HepG2 (cell line): ENCODE data around the gene KIF15. TPM values are rescaled to one million over a fixed set of nuclear protein-coding genes. Genes with fewer than 3 reads are reported as not detected.

ENCODE experiments used
- ATAC-seq: fragments of 200-7000 bp; cut with Tn5 transposase; 3 replicates; pipeline ENCODE4 v1.9.1; 2020; ENCODE audit warnings: mild to moderate bottlenecking, moderate library complexity
- BruUV-seq: library from RNA; stranded (reverse); fragments of 400-500 nt; replicated peaks from 2 replicates; lab custom pipeline; 2021; lab: Mats Ljungman, UMichigan
- CTCF ChIA-PET: fragments of 300-600 bp; formaldehyde crosslinking; extraction: SDS; loops from one replicate; lab custom pipeline; 2021; ENCODE audit warnings: low total read pairs, inconsistent platforms, low intra/inter-chr PET ratio; lab: Yijun Ruan, JAX
- POLR2A ChIA-PET: fragments of 350-600 bp; sonication (Branson Sonifier 250); formaldehyde crosslinking; loops from one replicate; lab custom pipeline; 2020; ENCODE audit warnings: antibody characterized with exemption, inconsistent platforms; lab: Yijun Ruan, JAX
- DNase-seq: peaks from one replicate; pipeline ENCODE4 v3.0.0-alpha.2; 2015; ENCODE audit warnings: low spot score
- FAIRE-seq: peaks from 3 replicates; lab custom pipeline; 2011; peaks lifted over from hg19 to GRCh38; lab: Jason Lieb, UNC
- H2AFZ ChIP-seq: one replicate; pipeline ENCODE4 v1.6.1; 2011; ENCODE audit warnings: low read length, inconsistent platforms
- H3K27ac ChIP-seq: fragments of 300-600 bp; 3 replicates; pipeline ENCODE4 v1.8.0; 2011; ENCODE audit warnings: mixed run types, mild to moderate bottlenecking, mixed read lengths, low read length, inconsistent platforms; ENCODE audit not compliant: insufficient read depth; ENCODE audit errors: extremely low read length
- H3K27me3 ChIP-seq, 2 experiments: fragments of 200-600 bp in 1 of 2; 2 replicates in 1 of 2; 3 replicates in 1 of 2; pipeline versions ENCODE4 v1.6.0 to v1.8.0; 2011; ENCODE audit warnings: low read length in 2 of 2, mild to moderate bottlenecking in 2 of 2, moderate library complexity in 2 of 2, inconsistent platforms in 1 of 2; ENCODE audit not compliant: insufficient read depth in 2 of 2, control insufficient read depth in 1 of 2
- H3K36me3 ChIP-seq, 2 experiments: fragments of 200-600 bp in 1 of 2; replicated peaks in 1 of 2; 2 replicates in 1 of 2; 3 replicates in 1 of 2; pipeline versions ENCODE4 v1.5.1 to v1.8.0; 2011; ENCODE audit warnings: low read length in 2 of 2, inconsistent platforms in 1 of 2; ENCODE audit not compliant: insufficient read depth in 2 of 2, control insufficient read depth in 1 of 2
- H3K4me1 ChIP-seq: 2 replicates; pipeline ENCODE4 v1.5.1; 2012; ENCODE audit warnings: low read length, inconsistent platforms; ENCODE audit not compliant: insufficient read depth
- H3K4me2 ChIP-seq: 2 replicates; pipeline ENCODE4 v1.6.0; 2011; ENCODE audit warnings: low read depth, low read length, inconsistent platforms
- H3K4me3 ChIP-seq, 3 experiments: fragments of 200-600 bp in 1 of 3; sonication (generic), shearing (Covaris generic) in 1 of 3; replicated peaks in 1 of 3; 2 replicates each; pipeline ENCODE4 v1.5.1; 2011 to 2016; ENCODE audit warnings: low read length in 3 of 3, inconsistent platforms in 2 of 3, low read depth in 2 of 3, mild to moderate bottlenecking in 2 of 3, control low read depth in 1 of 3, mixed read lengths in 1 of 3; ENCODE audit not compliant: insufficient read depth in 1 of 3
- H3K79me2 ChIP-seq: one replicate; pipeline ENCODE4 v1.6.1; 2011; ENCODE audit warnings: low read length, inconsistent platforms; ENCODE audit not compliant: insufficient read depth
- H3K9ac ChIP-seq: 2 replicates; pipeline ENCODE4 v1.6.0; 2011; ENCODE audit warnings: mild to moderate bottlenecking, low read depth, low read length, inconsistent platforms; ENCODE audit not compliant: insufficient read depth
- H3K9me3 ChIP-seq: 2 replicates; pipeline ENCODE4 v1.5.1; 2012; ENCODE audit warnings: mild to moderate bottlenecking, low read length
- H4K20me1 ChIP-seq: 2 replicates; pipeline ENCODE4 v1.6.0; 2011; ENCODE audit warnings: inconsistent platforms, mild to moderate bottlenecking, low read length, moderate library complexity; ENCODE audit not compliant: insufficient read depth
- DNMT1 ChIP-seq: sonication (generic); formaldehyde crosslinking; IDR thresholded peaks from 2 replicates; pipeline ENCODE4 v1.5.1; 2020; ENCODE audit warnings: mild to moderate bottlenecking, missing genetic modification reagents
- FOXP1 ChIP-seq, 2 experiments: fragments of 450-650 bp in 1 of 2; IDR thresholded peaks; 2 replicates each; pipeline ENCODE4 v1.6.1; 2017 to 2018; ENCODE audit warnings: antibody characterized with exemption in 1 of 2
- MBNL3 ChIP-seq: fragments of 250-450 bp; sonication (Bioruptor Pico); conservative IDR thresholded peaks from 2 replicates; pipeline ENCODE4 v1.8.0; 2022; ENCODE audit warnings: mild to moderate bottlenecking, inconsistent platforms
- MZF1 ChIP-seq: sonication (generic); formaldehyde crosslinking; IDR thresholded peaks from 2 replicates; pipeline ENCODE4 v1.8.1; 2023; ENCODE audit warnings: mild to moderate bottlenecking, missing genetic modification reagents, borderline replicate concordance
- NFYC ChIP-seq: IDR thresholded peaks from 2 replicates; pipeline ENCODE4 v1.6.1; 2016; ENCODE audit warnings: missing genetic modification reagents, missing compliant biosample characterization
- ONECUT2 ChIP-seq: sonication (generic); formaldehyde crosslinking; IDR thresholded peaks from 2 replicates; pipeline ENCODE4 v1.4.0; 2020; ENCODE audit warnings: missing genetic modification reagents
- TEAD2 ChIP-seq: sonication (generic); formaldehyde crosslinking; IDR thresholded peaks from 2 replicates; pipeline ENCODE4 v1.9.0; 2021; ENCODE audit warnings: missing genetic modification reagents
- ZFP90 ChIP-seq: sonication (generic); formaldehyde crosslinking; IDR thresholded peaks from 2 replicates; pipeline ENCODE4 v1.8.0; 2022; ENCODE audit warnings: missing genetic modification reagents, mild to moderate bottlenecking, inconsistent platforms, borderline replicate concordance
- ZNF607 ChIP-seq: sonication (generic); formaldehyde crosslinking; IDR thresholded peaks from 2 replicates; pipeline ENCODE4 v1.5.1; 2020; ENCODE audit warnings: missing genetic modification reagents, mild to moderate bottlenecking, borderline replicate concordance
- ZNF713 ChIP-seq: sonication (generic); formaldehyde crosslinking; IDR thresholded peaks from 2 replicates; pipeline ENCODE4 v1.4.0; 2020; ENCODE audit warnings: mild to moderate bottlenecking, missing genetic modification reagents
- WGBS: methylation state at CpG from one replicate; pipeline ENCODE4 v1.1.6; 2017; ENCODE audit warnings: low lambda C conversion rate; 5-methylcytosine and 5-hydroxymethylcytosine counted together
- in situ Hi-C: cut with HindIII; loops from 2 replicates; pipeline ENCODE4 v1.10.0; 2017; ENCODE audit warnings: low pct_unique_long_range_greater_than_20kb; ENCODE audit not compliant: extremely low pct_ligation_motif_present
- intact Hi-C: fragments of 100-400 bp; cut with micrococcal nuclease; formaldehyde crosslinking; loops from one replicate; pipeline ENCODE4 v1.10.0; 2022; ENCODE audit not compliant: unreplicated experiment
- polyA plus RNA-seq, 8 experiments: library from polyadenylated mRNA; depleted of rRNA in 3 of 8; stranded (reverse) in 7 of 8; unstranded in 1 of 8; fragments of >200 nt; fragmentation: Illumina TruSeq in 4 of 8; extraction: Trizol in 4 of 8; gene quantifications; 2 replicates each; pipeline versions ENCODE4 v1.2.1 to v1.2.3, GENCODE V29; 2011 to 2016; ENCODE audit warnings: low read depth in 4 of 8, missing spikeins in 1 of 8, mixed read lengths in 1 of 8; ENCODE audit not compliant: insufficient read depth in 1 of 8
- total RNA-seq, 5 experiments: library from RNA; depleted of rRNA; stranded (reverse); fragments of >200 nt; fragmentation: Illumina TruSeq; extraction: Trizol; gene quantifications; 2 replicates each; pipeline ENCODE4 v1.2.3, GENCODE V29; 2016; ENCODE audit warnings: low read depth in 1 of 5
- TF ChIP-seq, protein P1 (sequence below): sonication (generic); formaldehyde crosslinking; IDR thresholded peaks from 2 replicates; pipeline ENCODE4 v1.4.0; 2020; ENCODE audit warnings: mild to moderate bottlenecking, missing genetic modification reagents
- TF ChIP-seq, protein P2 (sequence below): sonication (generic); formaldehyde crosslinking; IDR thresholded peaks from 2 replicates; pipeline ENCODE4 v1.5.1; 2020; ENCODE audit warnings: mild to moderate bottlenecking, missing genetic modification reagents, moderate library complexity
- TF ChIP-seq, protein P3 (sequence below): sonication (generic); formaldehyde crosslinking; IDR thresholded peaks from 2 replicates; pipeline ENCODE4 v1.9.0; 2021; ENCODE audit warnings: missing genetic modification reagents, mild to moderate bottlenecking, borderline replicate concordance
- TF ChIP-seq, protein P4 (sequence below): sonication (generic); formaldehyde crosslinking; IDR thresholded peaks from 2 replicates; pipeline ENCODE4 v1.4.0; 2020; ENCODE audit warnings: mild to moderate bottlenecking, missing genetic modification reagents, borderline replicate concordance

Gene KIF15
- total and polyA plus RNA-seq, 2 of the 13 experiments (the other 11 are each of a cell fraction or from before 2014, with no cell fraction given), result 4.8 to 33.8 TPM

DNA sequence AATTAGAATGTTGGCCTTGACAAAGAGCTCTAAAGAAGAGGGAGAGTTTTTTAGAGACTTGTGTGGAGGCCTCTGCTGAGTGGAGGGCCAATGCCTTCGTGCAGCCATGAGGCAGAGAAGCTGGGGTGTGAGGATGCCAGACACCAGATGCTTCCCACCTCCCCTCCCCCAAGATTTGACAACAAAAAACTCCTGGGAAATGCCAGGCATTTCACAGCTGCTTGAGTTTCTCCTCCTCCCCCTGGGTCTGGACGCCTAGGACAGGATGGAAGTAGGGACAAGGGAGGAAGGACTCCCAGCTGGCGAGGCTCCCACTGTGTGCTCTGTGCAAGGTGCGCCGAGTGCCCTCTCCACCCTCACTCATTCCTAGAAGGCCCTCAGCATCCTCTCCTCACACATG, 132.9 kb downstream of the KIF15 start:
- DNase-seq (no peak), ATAC-seq (no peak), FAIRE-seq (no peak)
- H2AFZ ChIP-seq, result no peak overlapping the region
- POLR2A ChIA-PET, result no interaction called here
- H3K9ac ChIP-seq, result no peak overlapping the region
- peak overlapping the region; percentile 18; the same call in 1 of the 2 replicates for H3K4me2 ChIP-seq
- TF ChIP-seq, protein P1, sequence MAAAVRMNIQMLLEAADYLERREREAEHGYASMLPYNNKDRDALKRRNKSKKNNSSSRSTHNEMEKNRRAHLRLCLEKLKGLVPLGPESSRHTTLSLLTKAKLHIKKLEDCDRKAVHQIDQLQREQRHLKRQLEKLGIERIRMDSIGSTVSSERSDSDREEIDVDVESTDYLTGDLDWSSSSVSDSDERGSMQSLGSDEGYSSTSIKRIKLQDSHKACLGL (CRISPR knock-in tag), result no peak
- no peak for TF ChIP-seq TEAD2 (CRISPR knock-in tag)
- no peak for TF ChIP-seq MZF1 (CRISPR knock-in tag)
- no peak for TF ChIP-seq FOXP1 (IDR thresholded peaks at IDR 0.05)
- TF ChIP-seq FOXP1 (CRISPR knock-in tag; IDR thresholded peaks at IDR 0.05), result no peak
- TF ChIP-seq ZNF607, result no peak
- TF ChIP-seq, protein P2, sequence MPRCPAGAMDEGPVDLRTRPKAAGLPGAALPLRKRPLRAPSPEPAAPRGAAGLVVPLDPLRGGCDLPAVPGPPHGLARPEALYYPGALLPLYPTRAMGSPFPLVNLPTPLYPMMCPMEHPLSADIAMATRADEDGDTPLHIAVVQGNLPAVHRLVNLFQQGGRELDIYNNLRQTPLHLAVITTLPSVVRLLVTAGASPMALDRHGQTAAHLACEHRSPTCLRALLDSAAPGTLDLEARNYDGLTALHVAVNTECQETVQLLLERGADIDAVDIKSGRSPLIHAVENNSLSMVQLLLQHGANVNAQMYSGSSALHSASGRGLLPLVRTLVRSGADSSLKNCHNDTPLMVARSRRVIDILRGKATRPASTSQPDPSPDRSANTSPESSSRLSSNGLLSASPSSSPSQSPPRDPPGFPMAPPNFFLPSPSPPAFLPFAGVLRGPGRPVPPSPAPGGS, result no peak
- no peak for TF ChIP-seq DNMT1 (CRISPR knock-in tag)
- H3K4me3 ChIP-seq, result no peak overlapping the region
- intact Hi-C loops, result no loop called here
- no peaks in the 10 kb centered on the region for H3K79me2 ChIP-seq
- CTCF ChIA-PET, result no interaction called here
- H3K27ac ChIP-seq, result no peak overlapping the region
- in situ Hi-C loops, result no loop called here
- H3K27me3 ChIP-seq, result peaks cover 0 to 3% of the 10 kb centered on the region in 2 experiments; a peak in 1 of 5 replicates
- no TSS peak for BruUV-seq
- H3K9me3 ChIP-seq, result no peaks in the 10 kb centered on the region
- H3K36me3 ChIP-seq, result no peaks in the 10 kb centered on the region
- peaks cover 31% of the 10 kb centered on the region for H3K4me1 ChIP-seq
- no peaks in the 10 kb centered on the region for H4K20me1 ChIP-seq
- 28% methylated on average over 4 of the region's 5 CpGs for WGBS

DNA sequence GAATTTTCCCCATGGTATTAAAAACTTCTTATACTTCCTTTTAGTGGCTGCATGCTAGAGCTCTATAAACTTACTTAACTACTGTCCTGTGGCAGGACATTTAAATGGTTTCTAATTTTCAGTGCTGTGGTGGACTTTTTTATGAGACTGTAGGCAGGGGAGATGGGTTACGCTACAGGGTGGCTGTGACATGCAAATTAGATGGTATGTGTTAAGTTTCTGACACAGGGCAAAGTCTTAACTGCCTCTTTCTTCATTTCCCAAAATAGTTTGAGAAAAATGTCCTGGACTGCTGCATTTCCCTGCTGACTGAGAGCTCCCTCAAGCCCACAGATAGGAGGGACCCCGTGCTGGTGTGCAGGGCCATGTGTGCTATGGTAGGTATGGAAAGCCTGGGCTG, 134.8 kb downstream of the KIF15 start:
- intact Hi-C loops, result no loop called here
- WGBS, result 0% methylated on average over 1 of the region's 2 CpGs
- FAIRE-seq, result no peak
- in situ Hi-C loops, result no loop called here
- no peaks in the 10 kb centered on the region for H3K9me3 ChIP-seq
- H4K20me1 ChIP-seq, result no peaks in the 10 kb centered on the region
- H3K4me2 ChIP-seq, result no peak overlapping the region
- H3K36me3 ChIP-seq, result no peaks in the 10 kb centered on the region
- ATAC-seq, result no peak
- peaks cover 50% of the 10 kb centered on the region for H3K4me1 ChIP-seq
- no TSS peak for BruUV-seq
- peaks cover 0 to 3% of the 10 kb centered on the region in 2 experiments; a peak in 1 of 5 replicates for H3K27me3 ChIP-seq
- H3K9ac ChIP-seq, result no peak overlapping the region
- no peak overlapping the region for H3K4me3 ChIP-seq
- H3K79me2 ChIP-seq, result no peaks in the 10 kb centered on the region
- no peak for DNase-seq
- H3K27ac ChIP-seq, result no peak overlapping the region
- H2AFZ ChIP-seq, result no peak overlapping the region
- ChIA-PET CTCF (no interaction called here), POLR2A (no interaction called here)
- TF ChIP-seq, protein P3, sequence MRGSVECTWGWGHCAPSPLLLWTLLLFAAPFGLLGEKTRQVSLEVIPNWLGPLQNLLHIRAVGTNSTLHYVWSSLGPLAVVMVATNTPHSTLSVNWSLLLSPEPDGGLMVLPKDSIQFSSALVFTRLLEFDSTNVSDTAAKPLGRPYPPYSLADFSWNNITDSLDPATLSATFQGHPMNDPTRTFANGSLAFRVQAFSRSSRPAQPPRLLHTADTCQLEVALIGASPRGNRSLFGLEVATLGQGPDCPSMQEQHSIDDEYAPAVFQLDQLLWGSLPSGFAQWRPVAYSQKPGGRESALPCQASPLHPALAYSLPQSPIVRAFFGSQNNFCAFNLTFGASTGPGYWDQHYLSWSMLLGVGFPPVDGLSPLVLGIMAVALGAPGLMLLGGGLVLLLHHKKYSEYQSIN (CRISPR knock-in tag), result no peak
- TF ChIP-seq NFYC (CRISPR knock-in tag), result no peak
- TF ChIP-seq MBNL3 (CRISPR knock-in tag), result no peak
- no peak for TF ChIP-seq ONECUT2 (CRISPR knock-in tag)
- TF ChIP-seq ZNF713 (CRISPR knock-in tag), result no peak
- no peak for TF ChIP-seq ZFP90
- TF ChIP-seq, protein P4, sequence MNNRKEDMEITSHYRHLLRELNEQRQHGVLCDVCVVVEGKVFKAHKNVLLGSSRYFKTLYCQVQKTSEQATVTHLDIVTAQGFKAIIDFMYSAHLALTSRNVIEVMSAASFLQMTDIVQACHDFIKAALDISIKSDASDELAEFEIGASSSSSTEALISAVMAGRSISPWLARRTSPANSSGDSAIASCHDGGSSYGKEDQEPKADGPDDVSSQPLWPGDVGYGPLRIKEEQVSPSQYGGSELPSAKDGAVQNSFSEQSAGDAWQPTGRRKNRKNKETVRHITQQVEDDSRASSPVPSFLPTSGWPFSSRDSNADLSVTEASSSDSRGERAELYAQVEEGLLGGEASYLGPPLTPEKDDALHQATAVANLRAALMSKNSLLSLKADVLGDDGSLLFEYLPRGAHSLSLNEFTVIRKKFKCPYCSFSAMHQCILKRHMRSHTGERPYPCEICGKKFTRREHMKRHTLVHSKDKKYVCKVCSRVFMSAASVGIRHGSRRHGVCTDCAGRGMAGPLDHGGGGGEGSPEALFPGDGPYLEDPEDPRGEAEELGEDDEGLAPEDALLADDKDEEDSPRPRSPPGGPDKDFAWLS (CRISPR knock-in tag), result no peak
